ENCODE measurements around the gene NEK6. TPM values are rescaled to one million over a fixed set of nuclear protein-coding genes. Genes with fewer than 3 reads are reported as not detected.

Gene NEK6
- total and polyA plus RNA-seq, 2 of the 8 experiments (the other 6 are each of a cell fraction or from before 2014, with no cell fraction given) = 17.7 to 19.7 TPM

DNA sequence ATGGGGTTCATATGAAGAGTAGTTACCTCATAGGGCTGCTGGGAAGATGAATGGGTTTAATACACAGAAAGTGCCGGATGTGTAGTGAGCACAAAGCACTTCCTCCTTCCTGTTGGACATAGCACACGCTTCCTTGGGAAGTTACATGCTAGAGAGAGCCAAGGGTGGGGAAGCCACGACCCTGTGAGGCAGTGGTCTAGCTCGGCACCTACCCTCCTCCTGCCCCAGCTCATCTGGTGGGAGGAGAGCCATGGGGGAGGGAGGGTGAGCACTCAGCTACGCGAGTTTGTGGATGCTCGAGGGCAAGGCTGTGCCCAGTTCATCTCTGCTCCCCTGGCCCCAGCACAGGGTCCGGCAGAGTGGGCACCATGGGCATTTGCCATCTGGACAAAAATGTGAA lies 43.6 kb upstream of the NEK6 start (continued):
- no peak for TF ChIP-seq EZH2 (IDR thresholded peaks at IDR 0.05; ENCODE audit: low read depth, low read length, severe bottlenecking)
- TF ChIP-seq SIX5 (IDR thresholded peaks at IDR 0.05; ENCODE audit: low read depth, low read length) = no peak
- no peak for TF ChIP-seq MAFK (IDR thresholded peaks at IDR 0.05; ENCODE audit: low read depth, low read length)
- no peak for TF ChIP-seq HDAC2 (IDR thresholded peaks at IDR 0.05; ENCODE audit: borderline replicate concordance in 1 of 2, low read depth in 2 of 2, low read length in 2 of 2)
- TF ChIP-seq CHD2 (IDR thresholded peaks at IDR 0.05; ENCODE audit: low read length) = no peak

All from H1 (cell line).